HEK293T (cell line): ENCODE measurements around the gene BANF1.

Experiments
- ELF4 ChIP-seq: fragments of 450-650 bp; IDR thresholded peaks from 2 replicates; pipeline ENCODE4 v1.6.1; 2017; ENCODE audit warnings: antibody characterized with exemption
- FOXK2 ChIP-seq: fragments of 450-650 bp; IDR thresholded peaks from 2 replicates; pipeline ENCODE4 v1.6.1; 2016; ENCODE audit warnings: mild to moderate bottlenecking
- FOXM1 ChIP-seq: fragments of 450-650 bp; IDR thresholded peaks from 2 replicates; pipeline ENCODE4 v1.6.1; 2017; ENCODE audit warnings: mild to moderate bottlenecking, borderline replicate concordance
- L3MBTL2 ChIP-seq: fragments of 450-650 bp; conservative IDR thresholded peaks from 2 replicates; pipeline ENCODE4 v1.6.1; 2016; ENCODE audit warnings: mild to moderate bottlenecking
- SP1 ChIP-seq: fragments of 450-650 bp; IDR thresholded peaks from 2 replicates; pipeline ENCODE4 v1.6.1; 2017
- TARDBP ChIP-seq: fragments of 450-650 bp; IDR thresholded peaks from 2 replicates; pipeline ENCODE4 v1.6.1; 2016
- TF ChIP-seq, protein P1 (sequence below): fragments of 450-650 bp; IDR thresholded peaks from 2 replicates; pipeline ENCODE4 v1.6.1; 2016

DNA sequence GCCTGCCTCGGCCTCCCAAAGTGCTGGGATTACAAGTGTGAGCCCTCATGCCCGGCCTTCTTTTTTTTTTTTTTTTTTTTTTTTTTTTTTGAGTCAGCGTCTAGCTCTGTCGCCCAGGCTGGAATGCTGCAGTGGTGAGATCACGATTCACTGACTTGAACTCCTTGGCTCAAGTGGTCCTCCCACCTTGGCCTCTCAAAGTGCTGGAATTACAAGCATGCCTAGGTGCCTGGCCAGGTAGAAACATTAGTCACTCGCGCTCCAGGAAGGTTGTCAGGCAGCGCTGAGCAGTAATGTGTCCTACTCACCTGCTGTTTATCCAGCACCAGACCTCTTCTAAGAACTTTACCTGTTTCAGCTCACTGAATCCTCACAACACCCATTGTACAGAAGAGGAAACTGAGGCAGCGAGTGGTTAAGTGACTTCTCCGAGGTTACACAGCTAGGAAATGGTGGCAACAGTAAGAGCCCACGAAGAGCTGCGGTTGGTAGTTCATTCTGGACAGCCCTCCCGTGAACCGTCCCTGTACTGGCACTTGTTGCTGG lies 9.0 kb downstream of the BANF1 start:
- TF ChIP-seq SP1 (no peak), FOXK2 (no peak), ELF4 (no peak), L3MBTL2 (no peak), FOXM1 (no peak), TARDBP (no peak)
- TF ChIP-seq, protein P1, sequence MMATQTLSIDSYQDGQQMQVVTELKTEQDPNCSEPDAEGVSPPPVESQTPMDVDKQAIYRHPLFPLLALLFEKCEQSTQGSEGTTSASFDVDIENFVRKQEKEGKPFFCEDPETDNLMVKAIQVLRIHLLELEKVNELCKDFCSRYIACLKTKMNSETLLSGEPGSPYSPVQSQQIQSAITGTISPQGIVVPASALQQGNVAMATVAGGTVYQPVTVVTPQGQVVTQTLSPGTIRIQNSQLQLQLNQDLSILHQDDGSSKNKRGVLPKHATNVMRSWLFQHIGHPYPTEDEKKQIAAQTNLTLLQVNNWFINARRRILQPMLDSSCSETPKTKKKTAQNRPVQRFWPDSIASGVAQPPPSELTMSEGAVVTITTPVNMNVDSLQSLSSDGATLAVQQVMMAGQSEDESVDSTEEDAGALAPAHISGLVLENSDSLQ, result no peak
